NCI-H1105 (cell line): Measurements from ENCODE around the gene PDHX.
"Not testable (repeated sequence)": the region's sequence is repeated elsewhere in the genome, so short reads cannot be mapped to it uniquely, and the experiment has no call there.

ENCODE experiments used
- DNase-seq: peaks from one replicate; lab custom pipeline; 2025; lab: John Stamatoyannopoulos, UW

Gene PDHX

GRCh38 chr11:35021589-35021988 is 105.2 kb downstream of the PDHX start:
- no peak for DNase-seq

GRCh38 chr11:35023940-35024339 is 107.5 kb downstream of the PDHX start:
- not testable (repeated sequence) for DNase-seq

GRCh38 chr11:35028007-35028406 is 111.6 kb downstream of the PDHX start:
- not testable (repeated sequence) for DNase-seq

- DNase-seq = no peak
These were observed 113.7 kb downstream of the PDHX start for GRCh38 chr11:35029979-35030682.

GRCh38 chr11:35030716-35031213 is 114.3 kb downstream of the PDHX start:
- DNase-seq = no peak

GRCh38 chr11:35031346-35031745 is 114.9 kb downstream of the PDHX start:
- DNase-seq = no peak

GRCh38 chr11:35031867-35032266 is 115.4 kb downstream of the PDHX start:
- DNase-seq = no peak

GRCh38 chr11:35033011-35033410 is 116.6 kb downstream of the PDHX start:
- DNase-seq = no peak

GRCh38 chr11:35034401-35034800 is 118.0 kb downstream of the PDHX start:
- no peak for DNase-seq

- no peak for DNase-seq
These were observed 119.5 kb downstream of the PDHX start for GRCh38 chr11:35035894-35036408.

GRCh38 chr11:35036639-35037038 is 120.2 kb downstream of the PDHX start:
- DNase-seq = no peak

- DNase-seq = no peak
These were observed 122.0 kb downstream of the PDHX start for GRCh38 chr11:35038211-35038928.

GRCh38 chr11:35039076-35039475 is 122.7 kb downstream of the PDHX start:
- DNase-seq = no peak

- DNase-seq = no peak
These were observed 124.0 kb downstream of the PDHX start for GRCh38 chr11:35040221-35040942.

- DNase-seq = no peak
These were observed 124.7 kb downstream of the PDHX start for GRCh38 chr11:35041070-35041554.

GRCh38 chr11:35042224-35042623 is 125.8 kb downstream of the PDHX start:
- no peak for DNase-seq

GRCh38 chr11:35042913-35043312 is 126.5 kb downstream of the PDHX start:
- DNase-seq = no peak

- no peak for DNase-seq
These were observed 127.5 kb downstream of the PDHX start for GRCh38 chr11:35043936-35044335.

GRCh38 chr11:35045236-35045820 is 128.9 kb downstream of the PDHX start:
- no peak for DNase-seq
